Mesendoderm (in vitro differentiated cells): Measurements from ENCODE around the gene NANP. TPM values are rescaled to one million over a fixed set of nuclear protein-coding genes. Genes with fewer than 3 reads are reported as not detected.

Experiments used
- DNase-seq: peaks from one replicate; pipeline ENCODE4 v3.0.0; 2013
- H2AK5ac ChIP-seq: 2 replicates; pipeline ENCODE4 v1.6.1; 2013; ENCODE audit warnings: low read length, inconsistent platforms
- H2BK120ac ChIP-seq: 2 replicates; pipeline ENCODE4 v1.6.1; 2013; ENCODE audit warnings: low read depth, mild to moderate bottlenecking, low read length, moderate library complexity, mixed read lengths
- H2BK15ac ChIP-seq: replicated peaks from 2 replicates; pipeline ENCODE4 v1.6.1; 2013; ENCODE audit warnings: low read depth, mild to moderate bottlenecking, moderate library complexity
- H2BK5ac ChIP-seq: 2 replicates; pipeline ENCODE4 v1.6.1; 2013; ENCODE audit warnings: low read length, inconsistent platforms
- H3K18ac ChIP-seq: 2 replicates; pipeline ENCODE4 v1.6.1; 2013; ENCODE audit warnings: mild to moderate bottlenecking, low read length, mixed read lengths
- H3K23ac ChIP-seq: one replicate; pipeline ENCODE4 v1.6.1; 2013; ENCODE audit warnings: low read length
- H3K27ac ChIP-seq: 2 replicates; pipeline ENCODE4 v1.5.1; 2013; ENCODE audit warnings: low read depth, mild to moderate bottlenecking, inconsistent platforms, low read length, moderate library complexity
- H3K27me3 ChIP-seq: 2 replicates; pipeline ENCODE4 v1.6.1; 2013; ENCODE audit warnings: low read length, control low read depth, mild to moderate bottlenecking, inconsistent platforms; ENCODE audit not compliant: insufficient read depth, poor library complexity
- H3K36me3 ChIP-seq: 2 replicates; pipeline ENCODE4 v1.6.1; 2013; ENCODE audit warnings: low read length, inconsistent platforms; ENCODE audit not compliant: control insufficient read depth, insufficient read depth
- H3K4ac ChIP-seq: one replicate; pipeline ENCODE4 v1.6.1; 2013; ENCODE audit warnings: low read depth, mild to moderate bottlenecking, low read length, moderate library complexity
- H3K4me1 ChIP-seq: 2 replicates; pipeline ENCODE4 v1.6.1; 2013; ENCODE audit warnings: low read depth, low read length, inconsistent platforms; ENCODE audit not compliant: control insufficient read depth
- H3K4me2 ChIP-seq: 2 replicates; pipeline ENCODE4 v1.6.1; 2013; ENCODE audit warnings: low read length
- H3K4me3 ChIP-seq: 2 replicates; pipeline ENCODE4 v1.5.1; 2013; ENCODE audit warnings: mild to moderate bottlenecking, low read length
- H3K56ac ChIP-seq: one replicate; pipeline ENCODE4 v1.6.1; 2013; ENCODE audit warnings: low read length
- H3K79me1 ChIP-seq: 2 replicates; pipeline ENCODE4 v1.6.1; 2013; ENCODE audit warnings: low read length, inconsistent platforms
- H3K79me2 ChIP-seq: 2 replicates; pipeline ENCODE4 v1.6.1; 2013; ENCODE audit warnings: mild to moderate bottlenecking, low read length; ENCODE audit not compliant: control insufficient read depth, insufficient read depth
- H3K9ac ChIP-seq: 2 replicates; pipeline ENCODE4 v1.6.1; 2013; ENCODE audit warnings: low read length, inconsistent platforms
- H4K5ac ChIP-seq: one replicate; pipeline ENCODE4 v1.6.1; 2013; ENCODE audit warnings: low read length
- H4K8ac ChIP-seq: one replicate; pipeline ENCODE4 v1.6.1; 2013; ENCODE audit warnings: low read depth, mild to moderate bottlenecking, control low read depth, low read length, moderate library complexity
- WGBS: extraction: QIAGEN DNeasy Blood & Tissue Kit; methylation state at CpG from one replicate; pipeline ENCODE4 v1.1.7; 2013; ENCODE audit warnings: low lambda C conversion rate, missing lambda C conversion rate; ENCODE audit not compliant: insufficient coverage; ENCODE audit errors: extremely low coverage; 5-methylcytosine and 5-hydroxymethylcytosine counted together
- polyA plus RNA-seq, 2 experiments: library from polyadenylated mRNA; stranded (reverse); fragments of 200-250 nt; gene quantifications; one replicate each; pipeline ENCODE4 v1.2.3, GENCODE V29; 2013

The NANP gene, protein sequence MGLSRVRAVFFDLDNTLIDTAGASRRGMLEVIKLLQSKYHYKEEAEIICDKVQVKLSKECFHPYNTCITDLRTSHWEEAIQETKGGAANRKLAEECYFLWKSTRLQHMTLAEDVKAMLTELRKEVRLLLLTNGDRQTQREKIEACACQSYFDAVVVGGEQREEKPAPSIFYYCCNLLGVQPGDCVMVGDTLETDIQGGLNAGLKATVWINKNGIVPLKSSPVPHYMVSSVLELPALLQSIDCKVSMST
- polyA plus RNA-seq (2013, experiment 1 of 2) = 7.5 TPM
- 7.7 TPM for polyA plus RNA-seq (2013, experiment 2 of 2)

DNA sequence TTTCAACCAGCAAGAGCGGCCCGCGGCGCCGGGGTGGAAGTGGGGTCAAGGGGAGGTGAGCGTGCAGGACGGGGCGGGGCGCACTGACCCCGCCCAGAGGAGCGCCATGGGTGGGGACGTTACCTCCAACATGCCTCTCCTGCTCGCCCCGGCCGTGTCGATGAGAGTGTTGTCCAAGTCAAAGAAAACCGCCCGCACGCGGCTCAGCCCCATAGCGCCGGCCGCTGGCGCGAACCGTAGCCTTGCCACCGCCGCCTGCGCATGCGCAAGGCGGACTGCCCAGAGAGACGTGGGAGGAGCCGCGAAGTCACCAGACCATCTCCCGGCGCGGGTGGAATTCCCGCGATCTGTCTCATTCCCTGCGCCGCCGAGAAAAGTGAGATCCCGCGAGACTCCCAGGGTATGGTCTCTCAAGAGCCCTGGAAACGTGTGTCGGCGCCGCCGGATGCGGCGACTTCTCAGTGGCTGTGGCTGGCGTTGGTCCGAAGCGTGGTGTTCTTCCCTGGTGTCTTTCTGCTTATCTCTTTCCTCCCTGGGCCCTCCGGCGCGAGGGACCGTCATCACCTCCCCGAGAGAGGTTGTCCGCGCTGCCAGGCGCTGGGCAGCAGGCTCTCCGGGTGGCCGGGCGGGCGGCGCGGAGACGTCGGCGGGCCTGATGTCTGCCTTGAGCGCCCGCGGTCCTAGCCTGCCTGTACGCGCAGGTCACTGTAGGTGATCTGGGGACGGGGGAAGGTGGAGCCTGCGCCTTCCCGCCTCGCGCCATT is at the start of gene NANP:
TSS of gene NANP (minus strand) at position 279 of the 764 bp plus-strand sequence. CDS start at position 213, 66 bp downstream.
- H3K9ac ChIP-seq = peak within 1 kb of the TSS; percentile 94
- no CpG with 5 or more reads among the region's 81 CpGs for WGBS
- H2BK120ac ChIP-seq = no peak within 1 kb of the TSS
- peak within 1 kb of the TSS; percentile 59 for H4K5ac ChIP-seq
- H3K23ac ChIP-seq = peak within 1 kb of the TSS; percentile 20
- no peak within 1 kb of the TSS for H2BK15ac ChIP-seq
- H3K56ac ChIP-seq = peak within 1 kb of the TSS; percentile 96
- H3K4me1 ChIP-seq = peaks cover 12% of the 10 kb centered on the region
- peaks cover 12% of the 10 kb centered on the region for H3K79me1 ChIP-seq
- peak within 1 kb of the TSS; percentile 95 for H3K27ac ChIP-seq
- peak within 1 kb of the TSS; percentile 89 for H3K18ac ChIP-seq
- H3K79me2 ChIP-seq = peaks cover 6% of the 10 kb centered on the region
- no peaks in the 10 kb centered on the region for H3K36me3 ChIP-seq
- H3K4me2 ChIP-seq = peak within 1 kb of the TSS; percentile 61
- DNase-seq = peak; percentile 99
- peak within 1 kb of the TSS; percentile 64 for H2BK5ac ChIP-seq
- no peak within 1 kb of the TSS for H4K8ac ChIP-seq
- H2AK5ac ChIP-seq = peak within 1 kb of the TSS; percentile 87
- no peaks in the 10 kb centered on the region for H3K27me3 ChIP-seq
- H3K4me3 ChIP-seq = peak within 1 kb of the TSS; percentile 68
- H3K4ac ChIP-seq = peak within 1 kb of the TSS; percentile 96

DNA sequence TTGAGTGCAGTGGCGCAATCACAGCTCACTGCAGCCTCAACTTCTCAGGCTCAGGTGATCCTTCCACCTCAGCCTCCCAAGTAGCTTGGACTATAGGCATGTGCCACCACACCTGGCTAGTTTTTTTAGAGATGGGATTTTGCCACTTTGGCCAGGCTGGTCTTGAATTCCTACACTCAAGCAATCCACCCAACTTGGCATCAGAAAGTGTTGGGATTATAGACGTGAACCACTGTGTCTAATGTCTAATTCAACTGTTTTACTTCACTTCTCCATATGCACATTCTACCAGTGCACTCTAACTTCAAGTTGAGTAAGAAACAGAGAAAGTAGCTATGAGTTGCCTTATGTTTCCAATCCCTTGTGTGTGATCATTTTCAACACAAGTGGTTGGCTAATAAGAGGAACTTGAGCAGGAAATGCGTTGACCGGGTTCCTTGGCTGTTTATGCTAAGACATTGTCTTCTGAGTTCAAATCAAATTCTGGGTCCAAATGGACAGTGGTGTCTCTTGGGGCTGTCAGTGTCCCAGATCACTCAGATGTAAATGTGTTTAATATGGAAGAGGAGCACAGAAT is 48.9 kb upstream of the NANP start:
- Histone ChIP-seq H4K8ac (no peak overlapping the region), H3K27me3 (no peaks in the 10 kb centered on the region), H3K79me2 (no peaks in the 10 kb centered on the region), H3K56ac (no peak overlapping the region), H3K4ac (no peak overlapping the region), H4K5ac (no peak overlapping the region), H3K9ac (no peak overlapping the region), H3K79me1 (no peaks in the 10 kb centered on the region), H3K27ac (no peak overlapping the region), H3K36me3 (peaks cover 10% of the 10 kb centered on the region), H2BK15ac (no peak overlapping the region), H3K4me2 (no peak overlapping the region), H2BK5ac (no peak overlapping the region), H2AK5ac (no peak overlapping the region), H3K4me3 (no peak overlapping the region), H3K4me1 (no peaks in the 10 kb centered on the region), H2BK120ac (no peak overlapping the region), H3K23ac (no peak overlapping the region), H3K18ac (no peak overlapping the region)
- DNase-seq = no peak
- no CpG with 5 or more reads among the region's 4 CpGs for WGBS

DNA sequence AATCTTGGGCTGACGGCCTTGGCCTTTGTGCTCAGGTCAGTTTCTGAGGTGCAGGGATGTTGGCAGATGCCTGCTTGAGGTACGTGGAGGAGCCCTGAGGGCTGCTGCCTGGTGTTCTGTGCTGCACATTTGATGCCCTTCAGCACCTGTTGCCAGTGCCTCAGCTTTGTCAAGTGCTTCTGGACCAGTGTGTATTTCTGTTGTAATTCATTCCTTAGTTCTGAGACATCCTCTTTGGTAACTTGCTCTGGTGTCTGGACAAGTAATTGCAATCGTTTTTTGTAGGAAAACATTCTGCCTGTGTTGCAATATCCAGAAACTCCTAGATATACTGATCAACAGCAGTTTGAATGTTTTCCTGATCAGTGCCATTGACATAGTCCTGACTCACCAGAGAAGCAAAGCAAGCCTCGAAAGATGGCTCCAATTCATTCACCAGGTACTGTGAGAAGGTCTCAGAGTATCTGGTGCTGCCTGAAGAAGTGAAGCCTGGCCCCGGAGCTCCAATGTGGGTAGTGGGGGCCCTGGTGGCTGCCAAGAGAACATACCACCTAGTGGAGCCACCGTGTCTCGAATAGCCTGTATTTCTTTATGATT is 46.1 kb upstream of the NANP start:
- no peaks in the 10 kb centered on the region for H3K4me1 ChIP-seq
- no CpG with 5 or more reads among the region's 7 CpGs for WGBS
- H3K56ac ChIP-seq = no peak overlapping the region
- no peak overlapping the region for H3K18ac ChIP-seq
- no peaks in the 10 kb centered on the region for H3K27me3 ChIP-seq
- no peak overlapping the region for H3K27ac ChIP-seq
- no peak overlapping the region for H2BK5ac ChIP-seq
- no peak overlapping the region for H4K8ac ChIP-seq
- no peak overlapping the region for H4K5ac ChIP-seq
- H2AK5ac ChIP-seq = no peak overlapping the region
- no peak overlapping the region for H3K23ac ChIP-seq
- no peak overlapping the region for H3K9ac ChIP-seq
- H2BK15ac ChIP-seq = no peak overlapping the region
- no peak overlapping the region for H3K4me2 ChIP-seq
- H3K4me3 ChIP-seq = no peak overlapping the region
- peaks cover 3% of the 10 kb centered on the region for H3K36me3 ChIP-seq
- no peak overlapping the region for H2BK120ac ChIP-seq
- DNase-seq = peak; percentile 56
- H3K79me2 ChIP-seq = no peaks in the 10 kb centered on the region
- no peak overlapping the region for H3K4ac ChIP-seq
- no peaks in the 10 kb centered on the region for H3K79me1 ChIP-seq

DNA sequence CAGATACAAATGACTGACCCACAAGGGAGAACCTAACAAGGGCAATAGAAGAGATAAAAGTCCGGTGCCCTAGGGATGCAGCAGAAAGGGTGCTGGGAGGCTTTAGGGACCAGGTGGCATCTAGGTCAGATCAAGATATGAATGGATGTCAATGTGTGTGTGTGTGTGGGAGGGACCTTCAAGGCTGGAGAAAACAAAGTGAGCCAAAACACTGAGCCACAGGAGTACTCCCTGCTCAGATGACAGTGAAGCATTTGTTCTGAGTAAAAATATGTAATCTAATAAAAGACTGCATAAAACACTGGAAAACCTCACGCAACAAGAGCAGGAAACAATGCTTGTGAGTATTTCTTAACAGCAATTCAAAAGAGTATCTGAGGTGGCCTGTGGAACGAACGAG is 44.6 kb upstream of the NANP start:
- no peaks in the 10 kb centered on the region for H3K79me2 ChIP-seq
- no peak overlapping the region for H3K4me3 ChIP-seq
- DNase-seq = no peak
- no peak overlapping the region for H3K4ac ChIP-seq
- WGBS = no CpG with 5 or more reads among the region's 4 CpGs
- H3K23ac ChIP-seq = no peak overlapping the region
- H4K8ac ChIP-seq = no peak overlapping the region
- no peak overlapping the region for H3K4me2 ChIP-seq
- no peak overlapping the region for H2BK120ac ChIP-seq
- no peak overlapping the region for H2AK5ac ChIP-seq
- no peaks in the 10 kb centered on the region for H3K27me3 ChIP-seq
- H2BK15ac ChIP-seq = no peak overlapping the region
- H3K4me1 ChIP-seq = no peaks in the 10 kb centered on the region
- no peak overlapping the region for H4K5ac ChIP-seq
- H3K27ac ChIP-seq = no peak overlapping the region
- no peak overlapping the region for H3K9ac ChIP-seq
- H3K36me3 ChIP-seq = peaks cover 3% of the 10 kb centered on the region
- H3K79me1 ChIP-seq = no peaks in the 10 kb centered on the region
- H3K18ac ChIP-seq = no peak overlapping the region
- no peak overlapping the region for H2BK5ac ChIP-seq
- H3K56ac ChIP-seq = no peak overlapping the region

DNA sequence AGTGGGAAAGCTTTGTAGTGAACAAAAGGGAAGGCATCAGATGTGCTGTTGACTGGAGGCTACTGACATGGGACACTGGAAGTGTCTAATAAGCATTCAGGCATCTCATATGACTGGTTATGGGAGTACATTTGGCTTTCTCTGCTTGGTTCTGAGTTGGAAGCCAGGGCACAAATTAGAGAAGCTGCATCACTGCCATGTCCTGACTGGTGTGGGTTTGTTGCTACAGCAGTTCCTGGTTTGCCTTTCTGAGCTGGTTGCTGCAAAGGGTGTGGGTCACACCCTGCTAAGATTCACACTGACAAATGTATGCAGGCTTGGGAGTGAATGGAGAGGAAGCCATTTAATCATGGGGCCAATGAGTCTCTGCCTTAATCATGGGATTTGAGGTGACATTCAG is 36.2 kb upstream of the NANP start:
- no peaks in the 10 kb centered on the region for H3K4me1 ChIP-seq
- H3K79me2 ChIP-seq = no peaks in the 10 kb centered on the region

More for the DNA sequence above, 36.2 kb upstream of the NANP start:
- Histone ChIP-seq H3K4me2 (no peak overlapping the region), H3K4ac (no peak overlapping the region), H2AK5ac (no peak overlapping the region), H3K18ac (no peak overlapping the region), H3K4me3 (no peak overlapping the region), H3K9ac (no peak overlapping the region), H4K5ac (no peak overlapping the region), H3K36me3 (no peaks in the 10 kb centered on the region), H2BK5ac (no peak overlapping the region), H3K23ac (no peak overlapping the region), H4K8ac (no peak overlapping the region), H3K79me1 (no peaks in the 10 kb centered on the region), H3K27me3 (no peaks in the 10 kb centered on the region), H3K56ac (no peak overlapping the region), H2BK120ac (no peak overlapping the region), H3K27ac (no peak overlapping the region), H2BK15ac (no peak overlapping the region)
- no peak for DNase-seq
